HG03095 (cell line): Measurements from ENCODE around the gene GUCA1A.
A peak's percentile ranks its signal among the peaks of the same experiment; 100 is the strongest.
"Not testable (repeated sequence)": the region's sequence is repeated elsewhere in the genome, so short reads cannot be mapped to it uniquely, and the experiment has no call there.

Experiments used
- ATAC-seq: cut with Tn5 transposase; IDR thresholded peaks from one replicate; pipeline ENCODE4 v1.9.1; 2021; ENCODE audit warnings: moderate library complexity; ENCODE audit not compliant: unreplicated experiment

Gene GUCA1A

DNA sequence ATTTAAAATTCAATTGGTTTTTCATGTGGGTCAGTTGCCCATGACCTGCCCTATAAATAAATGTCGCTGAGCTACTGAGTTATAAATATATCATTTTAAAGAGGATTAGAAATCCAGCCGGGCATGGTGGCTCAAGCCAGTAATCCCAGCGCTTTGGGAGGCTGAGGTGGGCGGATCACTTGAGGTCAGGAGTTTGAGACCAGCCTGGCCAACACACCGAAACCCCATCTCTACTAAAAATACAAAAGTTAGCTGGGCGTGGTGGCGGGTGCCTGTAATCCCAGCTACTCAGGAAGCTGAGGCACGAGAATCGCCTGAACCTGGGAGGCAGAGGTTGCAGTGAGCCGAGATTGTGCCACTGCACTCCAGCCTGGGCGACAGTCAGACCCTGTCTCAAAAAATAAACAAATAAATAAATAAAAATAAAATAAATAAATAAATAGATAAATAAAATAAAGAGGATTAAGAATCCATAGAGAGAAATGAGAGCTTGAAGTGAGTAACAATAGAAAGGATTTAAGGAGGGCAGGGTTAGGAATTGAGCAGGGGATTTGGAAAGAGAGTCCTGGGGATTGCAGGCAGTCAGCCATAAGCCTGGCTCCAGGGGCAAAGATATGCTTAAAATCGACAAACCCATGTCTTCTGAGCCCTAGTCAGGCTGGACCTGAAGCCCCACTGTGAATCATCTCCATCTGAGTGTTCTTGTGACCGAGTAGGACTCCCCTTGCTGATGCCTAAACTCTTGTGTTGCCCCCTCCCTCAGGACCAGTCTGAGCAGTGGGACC is 29.2 kb downstream of the GUCA1A start:
- ATAC-seq, result not testable (repeated sequence)

DNA sequence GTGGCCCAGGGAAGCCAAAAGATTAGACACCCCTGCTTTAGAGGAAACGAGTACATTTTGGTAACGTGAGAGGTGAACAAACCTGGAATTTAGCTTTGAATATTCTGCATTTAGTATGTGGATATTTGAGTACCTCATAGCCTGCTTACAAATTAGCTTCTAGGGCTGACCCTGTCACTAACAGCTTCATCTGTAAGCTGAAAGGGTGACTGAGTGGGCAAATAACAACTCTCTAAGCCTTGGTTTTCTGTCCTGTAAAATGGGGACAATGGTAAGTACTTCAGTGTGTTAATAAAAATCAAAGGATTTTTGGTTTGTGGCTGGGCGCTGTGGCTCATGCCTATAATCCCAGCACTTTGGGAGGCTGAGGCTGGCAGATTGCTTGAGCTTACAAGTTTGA is 30.0 kb downstream of the GUCA1A start:
- ATAC-seq, result no peak

DNA sequence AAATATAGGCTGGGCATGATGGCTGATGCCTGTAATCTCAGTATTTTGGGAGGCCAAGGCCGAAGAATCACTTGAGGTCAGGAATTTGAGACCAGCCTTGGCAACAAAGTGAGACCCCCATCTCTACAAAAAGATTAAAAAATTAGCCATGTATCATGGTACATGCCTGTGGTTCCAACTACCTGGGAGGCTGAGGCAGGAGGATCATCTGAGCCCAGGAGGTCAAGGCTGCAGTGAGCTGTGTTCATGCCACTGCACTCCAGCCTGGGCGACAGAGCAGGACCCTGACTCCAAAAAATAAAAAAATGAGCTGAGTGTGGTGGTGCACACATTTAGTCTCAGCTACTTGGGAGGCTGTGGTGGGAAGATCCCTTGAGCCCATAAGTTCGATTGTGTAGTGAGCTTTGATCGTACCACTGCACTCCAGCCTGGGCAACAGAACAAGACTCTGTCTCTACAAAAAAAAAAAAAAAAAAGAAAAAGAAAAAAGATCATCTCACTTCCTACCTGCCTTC is 31.7 kb downstream of the GUCA1A start:
- no peak for ATAC-seq

DNA sequence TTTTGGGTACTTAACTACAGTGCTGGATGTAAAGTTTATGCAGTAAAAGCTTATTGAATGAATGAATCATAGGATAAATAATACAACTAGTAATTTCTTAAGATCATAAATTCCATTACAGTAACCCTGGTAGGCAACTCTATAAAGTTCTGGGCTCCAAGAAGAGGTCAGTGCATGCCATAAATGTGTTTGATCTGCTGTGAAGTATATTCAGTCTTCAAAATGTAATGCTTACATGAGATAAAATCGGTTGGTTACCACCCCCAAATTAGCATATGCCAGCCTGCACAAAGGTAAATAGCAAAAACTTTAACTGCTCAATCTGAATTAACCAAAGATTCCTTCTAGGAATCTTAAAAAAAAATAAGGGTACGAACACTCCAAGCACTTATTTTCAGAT is 34.4 kb downstream of the GUCA1A start:
- ATAC-seq, result not testable (repeated sequence)

DNA sequence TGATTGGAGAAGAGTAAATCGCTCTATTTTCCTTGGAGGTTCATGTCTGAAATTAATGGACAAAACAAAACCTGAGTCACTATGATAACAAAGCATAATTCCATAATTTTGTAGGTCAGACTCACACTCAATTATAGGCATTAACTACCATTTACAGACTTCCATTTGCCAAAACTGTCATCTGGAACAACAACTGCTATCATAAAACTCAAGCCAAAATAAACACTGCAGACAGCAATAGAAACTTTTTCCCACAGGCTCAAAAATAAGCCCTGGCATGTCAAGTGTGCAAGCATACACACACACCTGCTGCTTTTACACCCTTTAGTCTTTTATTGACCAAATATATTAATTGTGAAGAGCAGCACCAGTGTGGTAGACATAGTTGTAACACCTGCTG is 37.4 kb downstream of the GUCA1A start:
- no peak for ATAC-seq

DNA sequence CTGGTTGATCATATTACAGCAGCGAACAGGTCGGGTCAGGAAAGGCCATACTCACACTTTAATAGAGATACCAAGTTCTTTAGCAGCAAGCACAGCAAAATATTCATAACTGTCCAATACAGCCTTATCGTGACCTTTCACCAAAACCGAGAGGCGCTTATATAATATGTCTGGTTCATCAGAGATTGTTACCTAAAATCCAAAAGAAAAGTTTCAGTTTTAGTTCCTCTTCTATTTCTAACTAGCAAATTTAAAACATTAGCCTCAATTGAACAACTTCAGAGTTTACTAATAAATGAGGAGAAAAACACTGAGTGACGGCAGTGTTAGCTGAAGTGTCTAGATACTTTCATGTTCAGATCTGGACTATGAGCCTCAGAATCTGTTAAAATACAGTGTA is 38.6 kb downstream of the GUCA1A start:
- ATAC-seq, result no peak

DNA sequence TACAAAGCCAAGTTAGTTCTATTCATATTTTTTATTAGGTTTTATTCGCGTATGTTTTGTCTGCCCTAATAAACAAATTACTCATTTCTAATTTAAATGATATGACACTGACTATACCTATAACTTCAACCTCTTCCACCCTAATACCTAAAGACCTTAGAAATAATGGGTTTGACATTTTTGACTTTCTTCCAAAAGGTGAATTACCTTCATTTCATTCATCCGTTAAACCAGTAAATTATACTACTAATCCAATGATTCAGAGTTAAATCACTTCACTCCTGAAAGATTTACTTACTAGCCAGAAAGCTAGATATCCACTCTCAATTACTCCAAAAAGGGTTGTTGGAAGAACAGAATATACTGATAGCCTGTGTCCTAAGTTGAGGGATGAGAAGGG is 39.3 kb downstream of the GUCA1A start:
- ATAC-seq, result no peak

DNA sequence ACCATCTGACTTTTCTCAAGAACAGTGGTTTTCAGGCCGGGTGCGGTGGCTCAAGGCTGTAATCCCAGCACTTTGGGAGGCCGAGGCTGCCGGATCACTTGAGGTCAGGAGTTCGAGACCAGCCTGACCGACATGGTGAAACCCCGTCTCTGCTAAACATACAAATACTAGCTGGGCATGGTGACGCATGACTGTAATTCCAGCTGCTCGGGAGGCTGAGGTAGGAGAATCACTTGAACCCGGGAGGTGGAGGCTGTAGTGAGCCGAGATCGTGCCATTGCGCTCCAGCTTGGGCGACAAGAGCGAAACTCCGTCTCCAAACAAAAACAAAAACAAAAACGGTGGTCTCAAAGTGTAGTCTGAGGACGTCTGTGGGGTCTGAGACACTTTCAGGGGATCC is 43.3 kb downstream of the GUCA1A start:
- not testable (repeated sequence) for ATAC-seq

DNA sequence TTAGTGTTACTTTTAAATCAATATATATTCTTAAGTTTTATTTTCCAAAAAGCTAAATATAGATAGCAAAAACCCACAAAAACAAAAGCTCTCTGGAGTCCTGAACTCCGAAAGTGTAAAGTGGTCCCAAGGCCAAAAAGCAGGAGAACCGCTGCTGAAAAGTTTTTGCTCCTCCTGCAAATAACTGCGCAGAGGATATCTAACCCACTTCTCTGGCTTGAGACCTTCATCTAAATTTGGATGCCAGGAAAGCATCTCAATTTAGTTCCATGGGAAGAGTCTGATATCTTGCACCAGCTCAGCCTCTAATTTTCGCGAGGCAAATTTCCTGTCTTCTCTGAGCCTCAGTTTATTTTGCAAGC is 44.0 kb downstream of the GUCA1A start:
- no peak for ATAC-seq

DNA sequence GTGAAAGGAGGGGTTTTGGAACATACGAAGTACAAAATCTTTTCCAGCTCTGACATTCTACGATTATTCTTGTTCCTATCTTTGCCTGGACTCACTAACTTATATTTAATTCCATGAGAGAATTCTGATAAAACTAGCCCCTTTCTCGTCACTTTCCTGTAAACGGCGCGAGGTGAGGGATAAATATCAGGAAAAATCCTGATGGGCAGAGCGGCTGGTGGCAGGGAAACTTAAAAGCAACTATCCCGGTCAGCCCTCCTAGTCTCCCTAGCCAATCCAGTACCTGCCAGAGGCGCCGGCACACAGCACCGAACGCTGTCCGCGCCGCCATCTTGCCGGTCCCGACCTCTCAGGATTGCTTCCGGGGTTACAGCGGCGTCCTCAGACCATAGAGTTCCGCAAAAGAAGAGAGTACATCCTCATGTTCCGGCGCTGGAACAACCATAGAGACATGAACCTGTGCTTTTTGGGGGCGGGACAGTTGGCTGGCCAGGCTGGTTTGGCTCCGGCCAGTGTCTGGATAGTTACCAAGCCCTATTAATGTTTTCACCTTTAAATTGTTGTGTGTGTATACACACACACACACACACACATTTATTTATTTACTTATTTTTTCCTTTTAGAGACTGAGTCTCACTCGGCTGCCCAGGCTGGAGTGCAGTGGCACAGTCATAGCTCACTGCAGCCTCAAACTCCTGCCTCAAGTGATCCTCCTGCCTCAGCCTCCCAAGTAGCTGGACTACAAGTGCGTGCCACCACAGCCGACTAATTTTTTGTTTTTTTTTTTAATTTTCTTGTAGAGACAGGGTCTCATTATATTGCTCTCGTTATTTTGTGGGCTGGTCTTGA is 44.6 kb downstream of the GUCA1A start, which contains the start of gene MRPS10:
Gene MRPS10, minus strand, starts transcription at position 343 of the 849 bp plus-strand sequence. Its CDS starts 12 bp downstream, at position 331.
- peak; percentile 86 for ATAC-seq

DNA sequence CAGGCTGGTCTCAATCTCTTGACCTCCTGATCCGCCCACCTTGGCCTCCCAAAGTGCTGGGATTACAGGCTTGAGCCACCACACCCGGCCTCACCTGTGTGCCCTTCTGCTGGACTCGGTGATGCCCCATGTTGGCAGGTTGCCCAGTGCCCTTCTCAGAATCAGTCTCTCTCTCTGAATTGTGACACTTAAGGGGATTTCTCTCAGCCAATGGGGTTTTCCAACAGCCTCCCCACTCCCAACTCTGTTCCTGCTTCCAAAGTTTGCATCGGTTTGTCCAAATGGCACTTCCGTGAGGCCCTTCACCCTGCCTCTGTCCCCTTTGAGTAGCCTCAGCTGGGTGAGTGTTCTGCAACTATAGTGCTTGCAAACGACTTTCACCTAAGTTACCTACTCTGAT is 47.6 kb downstream of the GUCA1A start:
- no peak for ATAC-seq

DNA sequence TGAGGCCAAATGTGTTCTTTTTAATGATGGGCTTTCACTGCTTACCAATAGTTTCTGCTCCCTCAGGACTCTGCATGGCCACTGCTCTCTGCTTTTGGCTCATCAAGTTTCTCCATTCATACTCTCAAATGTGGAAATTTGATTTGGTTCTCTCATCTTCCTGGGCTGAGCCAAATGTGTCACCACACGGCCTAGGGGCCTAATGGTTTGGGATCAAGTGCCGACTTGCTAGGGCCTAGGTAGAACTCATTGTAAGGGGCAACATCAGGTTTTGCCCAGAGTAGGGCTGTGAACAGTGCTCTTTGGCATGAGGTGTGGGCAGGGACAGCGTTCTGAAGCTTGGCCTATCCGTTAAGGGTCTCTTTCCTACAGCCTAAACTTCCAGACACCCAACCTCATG is 48.4 kb downstream of the GUCA1A start:
- no peak for ATAC-seq

DNA sequence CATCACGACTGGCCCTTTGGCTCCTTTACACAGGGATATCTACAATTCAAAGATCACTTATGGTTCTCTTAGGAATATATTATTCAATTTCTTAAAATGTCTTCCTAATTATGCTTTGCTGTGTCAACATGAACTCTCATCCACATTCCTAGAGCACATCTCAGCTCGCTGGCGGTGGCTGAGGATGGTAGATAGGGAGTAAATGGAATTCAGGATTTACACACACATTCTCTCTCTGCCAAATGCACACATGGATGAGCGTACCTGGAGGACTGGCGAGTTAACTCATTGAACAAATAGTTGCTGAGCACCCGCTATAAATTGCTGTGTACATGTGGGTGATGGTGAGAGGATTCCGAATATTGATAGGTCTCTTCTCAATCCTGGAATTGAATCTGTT is 49.3 kb downstream of the GUCA1A start:
- ATAC-seq, result no peak

DNA sequence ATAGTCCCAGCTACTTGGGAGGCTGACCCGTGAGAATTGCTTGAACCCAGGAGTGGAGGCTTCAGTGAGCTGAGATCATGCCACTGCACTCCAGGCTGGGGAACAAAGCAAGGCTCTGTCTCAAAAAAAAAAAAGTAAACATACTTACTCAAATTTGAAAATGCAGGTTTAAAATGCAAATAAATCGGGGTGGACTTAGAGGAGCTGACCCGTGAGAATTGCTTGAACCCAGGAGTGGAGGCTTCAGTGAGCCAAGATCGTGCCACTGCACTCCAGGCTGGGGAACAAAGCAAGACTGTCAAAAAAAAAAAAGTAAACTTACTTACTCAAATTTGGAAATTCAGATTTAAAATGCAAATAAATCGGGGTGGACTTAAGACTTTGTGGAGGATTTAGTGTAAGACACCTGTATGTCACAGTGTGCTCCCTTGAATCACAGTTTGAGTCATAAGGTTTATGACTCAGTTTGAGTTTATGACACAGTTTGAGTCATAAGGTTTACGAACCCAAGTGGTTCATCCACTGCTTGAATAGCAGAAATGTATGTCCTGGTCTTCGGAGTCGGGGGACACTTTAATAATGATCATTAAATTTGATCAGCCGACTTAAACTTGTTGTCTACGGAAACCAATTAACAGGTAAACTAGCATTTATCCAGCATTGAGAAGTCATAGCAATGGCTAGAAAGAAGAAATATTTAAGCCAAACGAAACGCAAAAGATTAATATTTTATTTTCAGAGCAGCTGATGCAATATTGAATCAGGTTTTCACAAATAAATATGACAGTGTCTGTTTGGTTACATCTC is 51.3 kb downstream of the GUCA1A start:
- ATAC-seq, result peak; percentile 94

DNA sequence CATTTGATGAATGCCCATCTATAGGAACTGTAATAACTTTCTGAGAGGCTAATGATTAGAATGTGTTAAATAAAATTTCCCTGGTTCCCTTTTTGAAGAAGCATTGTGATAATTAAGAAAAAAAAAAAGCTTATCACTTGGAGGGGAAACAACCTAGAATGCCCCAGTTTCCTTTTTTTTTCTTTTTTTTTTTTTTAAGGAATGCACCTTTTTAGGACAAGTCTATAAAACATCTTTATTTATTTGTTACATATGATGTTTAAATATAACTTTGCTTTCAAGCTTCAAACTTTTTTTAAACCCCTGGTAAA is 51.8 kb downstream of the GUCA1A start:
- no peak for ATAC-seq

DNA sequence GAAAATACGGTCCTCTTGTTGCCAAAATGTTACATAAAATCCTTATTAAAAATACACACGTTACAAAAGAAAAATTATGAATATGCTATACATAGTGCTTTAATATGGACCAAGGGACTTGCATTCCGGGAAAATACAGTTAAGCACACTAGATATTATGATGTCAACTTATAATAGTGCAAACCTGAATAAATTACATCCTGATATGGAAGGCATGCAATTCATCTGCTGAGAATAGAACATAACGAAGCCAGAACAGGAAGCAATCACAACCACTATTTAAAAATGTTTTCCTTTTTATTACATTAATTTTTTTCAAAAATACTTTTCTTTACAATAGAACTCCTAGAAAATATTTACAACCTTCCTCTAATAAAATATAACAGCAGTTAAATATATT is 52.3 kb downstream of the GUCA1A start:
- no peak for ATAC-seq

DNA sequence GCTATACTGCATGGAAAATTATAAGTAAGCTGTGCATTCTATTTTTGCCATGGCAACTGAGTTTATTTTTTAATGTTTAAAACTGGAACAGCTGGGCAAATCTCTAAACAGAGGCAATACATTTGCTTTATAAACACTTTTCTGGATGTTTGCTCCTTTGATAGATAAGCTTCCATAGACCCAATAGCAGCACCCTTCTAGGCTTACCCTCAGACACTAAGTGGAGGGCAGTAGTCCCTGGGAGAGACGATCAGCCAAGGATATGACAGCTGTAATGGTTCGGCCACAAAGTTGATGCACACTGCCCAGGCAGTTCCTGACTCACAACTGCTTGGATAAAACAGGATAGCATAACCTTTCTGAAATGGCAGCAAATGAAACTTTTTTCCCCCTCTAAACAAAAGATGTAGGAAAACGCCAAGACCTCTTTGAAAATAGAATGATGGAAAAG is 53.0 kb downstream of the GUCA1A start:
- ATAC-seq, result no peak

DNA sequence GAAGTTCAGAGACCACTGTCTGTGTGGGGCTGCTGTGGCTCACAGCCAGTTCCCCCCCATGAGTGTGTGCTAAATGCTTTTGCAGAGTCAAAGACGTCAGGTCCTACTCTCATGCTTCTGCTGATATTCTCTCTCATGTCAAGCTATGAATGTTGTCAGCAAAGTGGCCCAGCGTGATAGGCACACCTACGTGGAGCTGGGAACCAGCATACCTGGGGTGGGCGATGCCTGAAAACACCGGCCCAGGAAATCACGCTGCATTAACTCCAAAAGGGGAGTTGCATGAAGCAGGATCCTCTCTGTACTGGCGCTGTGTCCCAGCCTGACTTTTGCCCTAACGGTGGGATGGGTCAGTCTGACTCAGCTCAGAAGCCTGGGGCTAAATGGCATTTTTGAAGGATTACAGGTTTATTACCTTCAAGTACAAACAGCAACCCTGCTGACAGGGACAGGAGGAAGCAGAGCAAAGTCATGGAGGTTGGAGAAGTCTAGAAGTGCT is 53.5 kb downstream of the GUCA1A start:
- ATAC-seq, result no peak

DNA sequence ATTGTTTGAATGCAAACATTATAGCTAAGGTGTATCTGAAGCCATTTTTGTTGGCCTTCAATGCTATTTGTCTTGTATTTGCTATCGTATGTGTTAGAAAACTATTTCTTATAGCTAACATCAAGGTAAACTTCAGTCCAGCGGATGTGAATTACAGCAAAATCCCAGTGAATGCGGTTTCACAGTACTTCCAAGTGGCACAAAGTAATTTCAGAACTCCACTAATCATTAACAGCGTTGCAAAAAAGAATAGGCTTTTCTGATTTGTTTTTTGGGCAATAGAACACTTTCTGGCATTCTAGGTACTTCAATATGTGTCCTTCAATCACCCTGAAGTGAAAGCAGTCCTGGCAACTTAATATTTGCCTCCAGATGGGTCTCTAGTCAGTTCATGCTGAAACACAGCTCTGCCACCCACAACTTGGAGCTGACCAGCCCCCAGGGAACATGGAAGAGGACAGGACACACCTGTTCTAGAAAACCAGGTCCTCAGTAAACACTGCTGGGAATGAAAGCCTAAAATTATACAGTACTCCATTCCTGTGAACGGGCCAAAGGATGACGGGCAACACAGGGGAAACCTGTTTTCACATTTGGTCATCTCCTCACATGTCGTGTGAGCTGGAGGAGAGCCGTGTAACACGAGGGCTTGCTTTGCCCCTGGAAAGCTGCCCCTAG is 54.1 kb downstream of the GUCA1A start:
- no peak for ATAC-seq

DNA sequence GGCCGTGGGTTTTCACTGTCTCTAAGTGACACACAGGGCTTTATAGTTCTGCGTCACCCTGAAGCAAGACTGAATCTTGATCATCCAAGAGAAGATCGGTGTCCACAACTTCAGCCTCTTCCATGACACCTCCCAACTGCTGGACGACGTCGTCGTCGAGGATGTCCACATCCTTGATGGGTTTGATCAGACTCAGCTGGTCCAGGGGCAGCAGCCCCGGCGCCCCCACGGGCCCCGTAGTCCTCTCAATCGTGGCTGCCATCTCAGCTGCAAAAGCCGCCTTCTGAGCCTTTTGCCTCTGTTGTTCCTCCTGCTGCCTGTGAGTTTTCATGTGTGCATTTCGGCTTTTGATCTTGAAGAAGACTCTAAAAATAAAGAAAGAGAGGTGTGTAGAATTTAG is 55.1 kb downstream of the GUCA1A start:
- no peak for ATAC-seq
